ENCODE results near the gene FNDC8.

GRCh38 chr17:35132816-35133550 lies 11.6 kb downstream of the FNDC8 start:
- no peak for TF ChIP-seq REST (IDR thresholded peaks at IDR 0.05; ENCODE audit: insufficient replicate concordance, low read depth)
- TF ChIP-seq, protein P1, sequence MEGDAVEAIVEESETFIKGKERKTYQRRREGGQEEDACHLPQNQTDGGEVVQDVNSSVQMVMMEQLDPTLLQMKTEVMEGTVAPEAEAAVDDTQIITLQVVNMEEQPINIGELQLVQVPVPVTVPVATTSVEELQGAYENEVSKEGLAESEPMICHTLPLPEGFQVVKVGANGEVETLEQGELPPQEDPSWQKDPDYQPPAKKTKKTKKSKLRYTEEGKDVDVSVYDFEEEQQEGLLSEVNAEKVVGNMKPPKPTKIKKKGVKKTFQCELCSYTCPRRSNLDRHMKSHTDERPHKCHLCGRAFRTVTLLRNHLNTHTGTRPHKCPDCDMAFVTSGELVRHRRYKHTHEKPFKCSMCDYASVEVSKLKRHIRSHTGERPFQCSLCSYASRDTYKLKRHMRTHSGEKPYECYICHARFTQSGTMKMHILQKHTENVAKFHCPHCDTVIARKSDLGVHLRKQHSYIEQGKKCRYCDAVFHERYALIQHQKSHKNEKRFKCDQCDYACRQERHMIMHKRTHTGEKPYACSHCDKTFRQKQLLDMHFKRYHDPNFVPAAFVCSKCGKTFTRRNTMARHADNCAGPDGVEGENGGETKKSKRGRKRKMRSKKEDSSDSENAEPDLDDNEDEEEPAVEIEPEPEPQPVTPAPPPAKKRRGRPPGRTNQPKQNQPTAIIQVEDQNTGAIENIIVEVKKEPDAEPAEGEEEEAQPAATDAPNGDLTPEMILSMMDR (IDR thresholded peaks at IDR 0.05; ENCODE audit: insufficient read depth, low read length) = no peak
- no peak for TF ChIP-seq POLR2AphosphoS5 (IDR thresholded peaks at IDR 0.05; ENCODE audit: low read depth)

All from HL-60 (cell line).